Inflammatory macrophage treated with lipopolysaccharide for 4 hours (primary cell): ENCODE results near the gene TIMP3.

Source experiments
- DNase-seq: peaks from one replicate; pipeline ENCODE4 v3.0.0-alpha.2; 2020

The TIMP3 gene

DNA sequence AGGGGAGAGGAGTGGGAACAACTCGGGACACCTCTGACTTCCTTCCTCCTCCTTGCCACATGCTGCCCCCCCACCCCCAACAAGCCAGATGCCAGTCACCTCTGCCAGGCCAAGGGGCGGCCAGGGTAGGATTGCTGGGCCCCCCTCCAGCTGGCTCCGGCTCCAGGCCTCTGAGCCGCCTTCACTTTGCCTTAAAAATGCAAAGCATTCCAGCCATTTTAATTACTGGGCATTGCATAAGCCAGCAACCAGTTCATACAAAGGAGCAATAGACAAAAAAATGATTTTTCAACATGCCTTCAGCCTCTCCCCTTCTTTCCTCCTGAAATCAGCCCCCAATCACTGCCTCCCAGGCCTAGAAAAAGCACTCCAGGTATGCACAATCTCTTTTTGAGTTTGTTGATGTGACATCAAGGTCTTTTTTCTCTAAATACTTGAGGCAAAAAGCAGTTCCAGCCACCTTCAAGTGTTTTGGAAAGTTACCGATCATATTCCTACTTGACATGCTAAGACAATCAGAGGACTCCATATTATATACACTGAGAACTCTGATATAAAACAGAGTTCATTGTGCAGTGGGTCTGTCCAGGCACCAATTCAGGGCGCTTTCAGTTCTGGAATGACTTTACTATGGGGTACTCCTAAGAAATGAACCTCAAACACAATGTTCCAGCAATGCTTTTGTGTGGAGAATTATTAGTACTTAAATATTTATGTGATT is 12.4 kb upstream of the TIMP3 start:
- no peak for DNase-seq

DNA sequence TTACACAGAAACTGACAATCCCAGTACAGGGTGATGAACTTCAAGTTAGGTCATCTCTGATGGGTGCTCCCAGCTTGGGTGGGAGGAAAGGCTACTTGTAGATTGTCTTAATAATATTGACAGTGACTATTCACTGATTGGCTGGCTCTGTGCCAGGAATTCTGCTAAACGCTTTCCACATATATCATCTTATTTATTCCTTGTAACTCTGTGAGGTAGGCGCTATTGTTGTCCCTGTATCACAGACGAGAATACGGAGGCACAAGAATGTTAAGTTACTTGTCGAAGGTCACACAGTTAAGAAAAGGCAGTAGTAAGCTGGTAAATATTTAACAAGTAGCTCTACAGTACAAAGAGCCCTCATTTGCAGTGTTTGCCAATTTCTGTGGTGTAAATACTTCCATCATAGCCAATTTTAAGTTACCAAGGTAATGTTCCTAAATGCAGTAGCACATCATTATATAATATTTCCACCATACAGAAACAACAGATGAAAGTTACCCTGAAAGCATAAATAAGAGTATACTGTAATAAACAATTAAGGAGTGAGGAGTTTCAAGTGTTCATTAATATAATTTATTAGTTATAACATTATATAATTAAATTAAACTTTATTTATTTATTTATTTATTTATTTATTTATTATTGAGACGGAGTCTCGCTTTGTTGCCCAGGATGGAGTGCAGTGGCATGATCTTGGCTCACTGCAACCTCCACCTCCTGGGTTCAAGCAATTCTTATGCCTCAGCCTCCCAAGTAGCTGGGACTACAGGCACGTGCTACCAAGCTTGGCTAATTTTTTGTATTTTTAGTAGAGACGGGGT is 11.5 kb upstream of the TIMP3 start:
- no peak for DNase-seq

DNA sequence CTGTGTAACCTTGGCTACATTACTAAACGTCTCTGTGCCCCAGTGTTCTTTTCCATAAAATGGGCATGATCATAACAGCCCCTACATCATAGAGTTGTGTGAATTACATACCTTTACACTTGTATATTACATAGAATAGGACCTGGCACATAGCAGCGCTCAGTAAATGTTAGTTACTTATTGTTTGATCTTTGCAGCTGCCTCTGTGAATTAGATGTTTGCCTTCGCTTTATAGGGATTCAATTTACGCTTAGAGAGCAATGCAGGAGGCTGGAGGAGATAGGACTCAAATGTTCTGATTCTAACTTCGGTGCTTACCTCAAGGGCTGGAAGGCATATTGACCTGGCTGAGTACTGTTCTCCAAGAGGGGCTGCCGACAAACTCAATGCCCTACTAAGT is 10.4 kb upstream of the TIMP3 start:
- no peak for DNase-seq

DNA sequence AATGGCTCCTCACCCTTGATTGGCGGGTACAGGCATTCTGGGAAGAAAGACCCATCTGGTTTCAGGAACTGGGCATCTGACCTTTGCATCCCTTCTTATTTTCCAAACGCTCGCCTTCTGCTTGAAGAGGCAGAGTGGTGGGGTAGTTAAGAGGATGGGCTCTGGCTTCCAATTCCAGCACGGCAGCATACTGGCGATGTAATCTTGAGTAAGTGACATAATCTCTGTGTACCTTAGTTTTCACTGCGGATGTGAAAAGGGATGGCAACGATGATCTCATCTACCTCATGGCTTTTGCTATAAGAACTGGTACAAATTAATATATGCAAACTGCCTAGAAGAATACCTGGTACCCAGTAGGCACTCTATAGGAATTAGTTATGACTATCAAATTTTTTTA is 10.0 kb upstream of the TIMP3 start:
- no peak for DNase-seq

DNA sequence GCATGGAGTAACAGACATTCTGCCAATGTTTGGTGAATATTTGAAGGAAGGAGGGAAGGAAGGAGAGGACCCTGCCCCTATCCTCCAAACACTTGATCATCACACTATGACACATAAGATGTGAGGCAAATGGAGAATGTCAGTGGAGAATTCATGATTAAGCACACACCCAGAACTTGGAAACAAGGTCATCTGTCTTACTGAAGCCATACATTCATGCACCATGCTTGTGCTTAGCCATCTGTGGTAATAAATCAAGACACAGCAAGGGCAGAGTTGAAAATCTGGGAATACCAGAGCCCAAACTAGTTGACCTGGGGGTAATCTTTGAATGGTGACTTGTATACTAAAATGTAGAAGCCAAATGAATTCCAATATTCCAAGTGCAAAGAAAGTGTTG is 7.9 kb upstream of the TIMP3 start:
- DNase-seq, result no peak

DNA sequence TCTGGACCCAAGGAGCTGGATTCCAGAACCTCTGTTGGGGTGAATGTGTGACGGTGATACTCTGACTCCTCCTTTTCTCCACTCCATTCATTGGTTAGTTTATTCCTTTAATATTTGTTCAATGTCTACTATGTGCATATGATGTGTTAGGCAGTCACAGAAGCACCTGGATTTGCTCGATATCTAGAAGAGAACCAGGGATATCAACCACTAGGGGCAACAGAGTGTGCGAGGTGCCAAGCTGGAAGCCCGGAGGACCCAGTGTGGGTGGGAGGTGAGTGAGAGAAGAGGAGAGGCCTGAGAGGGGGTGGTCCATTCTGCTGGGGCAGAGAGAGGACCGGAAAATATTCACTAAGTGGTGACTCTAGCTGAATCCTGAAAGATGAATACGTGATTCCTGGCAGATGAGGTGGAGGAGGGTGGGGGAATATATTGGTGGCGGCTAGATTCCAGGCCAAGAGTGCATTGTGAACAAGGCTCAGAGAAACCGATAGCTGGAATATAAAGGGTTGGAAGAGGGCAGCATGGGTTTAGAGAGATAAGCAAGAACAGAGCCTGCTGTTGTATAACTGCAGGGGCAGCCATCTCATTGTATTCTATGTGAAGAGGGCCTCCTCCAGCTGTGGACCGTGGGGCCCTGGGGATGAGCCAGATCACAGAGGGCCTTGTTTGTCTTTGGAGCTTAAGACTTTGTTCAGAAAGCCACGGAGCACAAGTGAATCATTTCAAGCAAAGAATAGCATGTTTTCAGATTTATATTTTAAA is 6.9 kb upstream of the TIMP3 start:
- no peak for DNase-seq

DNA sequence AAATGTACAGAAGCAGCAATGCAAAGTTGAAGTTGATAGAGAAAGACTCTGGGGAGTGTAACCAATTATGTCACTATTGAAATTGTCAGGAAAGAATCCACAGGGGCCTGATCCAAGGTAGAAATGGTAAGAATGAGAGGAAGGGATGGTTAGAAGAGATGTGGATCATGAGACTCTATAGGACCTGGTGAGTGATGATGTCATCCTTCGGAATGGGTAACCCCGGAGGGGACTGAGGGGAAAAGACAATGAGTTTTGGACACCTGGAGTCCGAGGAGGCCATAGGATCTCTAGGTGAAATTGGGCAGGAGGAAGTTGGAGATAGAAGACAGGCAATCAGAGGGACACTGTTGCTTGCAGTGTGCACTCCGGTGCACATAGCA is 6.3 kb upstream of the TIMP3 start:
- no peak for DNase-seq

DNA sequence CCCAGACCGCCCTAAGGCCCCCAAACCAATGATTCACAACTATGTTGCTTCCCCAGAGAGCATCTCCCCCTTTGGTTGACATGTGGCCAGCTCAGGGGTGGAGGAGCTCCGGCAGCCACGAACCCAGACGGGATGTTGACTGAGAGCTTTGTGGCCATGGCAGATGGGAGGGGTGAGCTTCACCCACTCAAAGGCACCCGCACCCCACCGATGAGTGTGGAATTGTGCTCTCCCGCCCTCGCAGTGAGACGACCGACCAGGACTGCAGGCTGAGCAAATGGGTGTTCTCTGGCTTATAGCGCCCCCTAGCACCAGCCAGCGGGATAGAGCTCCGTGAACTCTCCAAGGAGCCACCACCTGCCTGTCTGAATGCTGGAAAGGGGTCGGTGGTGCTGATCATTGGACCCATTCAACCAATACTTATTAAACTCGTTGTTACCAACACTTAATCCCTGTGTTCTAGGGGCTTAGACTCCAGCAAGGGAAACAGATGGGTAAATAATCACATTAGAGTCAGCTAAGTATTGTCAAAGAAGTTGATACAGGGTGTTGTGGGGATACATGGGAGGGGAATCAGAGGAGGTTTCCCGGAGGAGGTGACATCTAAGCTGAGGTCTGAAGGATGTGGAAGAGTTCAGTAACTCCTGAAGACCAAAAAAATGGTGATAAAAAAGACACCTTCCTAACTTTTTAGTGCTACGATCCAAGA is 4.5 kb upstream of the TIMP3 start:
- DNase-seq, result peak; percentile 55

DNA sequence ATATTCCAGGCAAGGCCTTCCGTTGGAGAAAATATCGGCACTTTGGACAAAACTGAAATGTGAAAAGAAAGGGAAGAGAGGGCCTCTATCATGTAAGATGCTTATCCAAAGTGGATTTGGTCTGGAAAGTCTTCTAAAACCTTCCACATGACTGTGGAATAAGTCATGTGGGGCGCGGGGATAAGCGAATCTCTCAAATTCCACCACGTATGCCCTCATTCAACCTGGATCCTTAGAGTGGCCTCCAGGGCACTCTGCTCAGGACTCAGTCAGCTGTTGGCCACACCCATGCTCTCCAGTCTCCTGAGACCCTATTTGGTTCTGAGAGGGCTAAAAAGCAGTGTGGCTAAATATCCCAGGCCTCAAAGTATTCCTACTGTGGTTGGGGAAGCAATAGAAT is 2.0 kb upstream of the TIMP3 start:
- DNase-seq, result no peak

DNA sequence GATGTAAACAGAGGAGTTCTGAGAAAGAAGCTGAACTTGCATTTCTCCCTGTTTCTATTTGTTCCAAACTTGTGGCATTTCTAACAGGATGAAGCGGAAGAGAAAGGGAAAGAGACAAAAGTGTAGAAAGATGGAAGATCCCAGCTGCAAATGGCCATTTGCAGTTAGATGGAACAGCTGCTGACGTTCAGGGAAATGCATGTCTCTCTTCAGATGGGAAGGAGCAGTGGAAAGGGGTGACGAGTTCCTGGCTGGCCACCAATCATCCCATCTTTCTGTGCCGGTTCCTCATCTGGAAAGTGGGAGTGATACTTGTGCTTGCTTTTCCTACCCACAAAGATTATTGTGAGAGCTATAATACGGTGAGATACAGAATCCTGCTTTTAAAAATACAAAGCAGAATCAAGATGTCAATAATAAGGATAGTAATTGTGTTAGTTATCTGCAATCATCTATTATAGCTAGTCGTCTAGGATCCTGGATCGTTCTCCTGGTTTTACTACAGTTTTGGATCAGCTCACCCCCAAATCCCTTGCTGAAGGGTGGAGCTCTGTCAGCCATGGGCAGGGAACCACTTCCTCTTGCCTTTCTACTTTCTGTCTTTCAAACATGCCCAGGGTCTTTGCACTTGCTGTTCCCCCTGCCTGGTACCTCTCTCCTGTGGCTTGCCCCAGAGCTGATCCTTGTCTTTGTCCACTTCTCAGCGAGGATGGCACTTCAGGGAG is 1.2 kb upstream of the TIMP3 start:
- DNase-seq, result no peak

DNA sequence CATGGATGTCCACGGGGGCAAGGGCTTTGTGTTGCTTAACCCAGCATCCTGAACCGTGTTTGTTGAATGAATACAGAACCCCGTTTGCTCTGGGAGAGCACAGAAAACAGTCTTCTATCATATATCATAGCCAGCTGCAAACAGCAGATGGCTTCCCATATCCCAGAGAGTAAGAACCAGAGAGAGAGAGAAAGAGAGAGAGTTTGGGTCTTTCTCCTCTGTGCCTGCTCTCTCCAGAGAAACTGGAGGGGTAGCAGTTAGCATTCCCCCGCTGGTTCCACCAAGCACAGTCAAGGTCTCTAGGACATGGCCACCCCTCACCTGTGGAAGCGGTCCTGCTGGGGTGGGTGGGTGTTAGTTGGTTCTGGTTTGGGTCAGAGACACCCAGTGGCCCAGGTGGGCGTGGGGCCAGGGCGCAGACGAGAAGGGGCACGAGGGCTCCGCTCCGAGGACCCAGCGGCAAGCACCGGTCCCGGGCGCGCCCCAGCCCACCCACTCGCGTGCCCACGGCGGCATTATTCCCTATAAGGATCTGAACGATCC is 440 bp upstream of the TIMP3 start:
- no peak for DNase-seq

DNA sequence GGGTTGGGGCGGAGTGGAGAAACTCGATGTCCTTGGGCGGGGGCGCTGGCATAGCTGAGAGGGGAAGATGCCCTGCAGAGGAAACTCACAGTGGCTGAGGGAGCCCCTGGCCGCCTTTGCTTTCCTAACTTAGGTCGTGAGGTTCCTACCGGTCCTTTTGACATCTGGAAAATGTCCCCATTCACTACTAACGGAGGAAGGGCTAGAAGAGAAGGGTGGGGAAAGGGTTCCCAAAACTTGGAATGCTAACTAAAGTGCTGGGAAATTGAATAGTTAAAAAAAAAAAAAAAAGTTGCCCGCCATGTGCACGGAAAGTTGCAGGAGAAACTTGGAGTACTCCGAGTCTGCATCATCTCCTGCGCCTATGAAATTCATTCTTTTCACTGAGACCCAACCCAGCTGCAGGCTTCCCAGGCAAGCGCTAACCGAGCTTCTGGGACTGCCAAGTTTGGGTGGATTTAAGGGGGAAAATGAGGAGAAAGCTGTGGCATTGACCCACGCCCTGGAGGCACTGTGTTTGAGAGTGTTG is 796 bp downstream of the TIMP3 start:
- DNase-seq, result no peak

DNA sequence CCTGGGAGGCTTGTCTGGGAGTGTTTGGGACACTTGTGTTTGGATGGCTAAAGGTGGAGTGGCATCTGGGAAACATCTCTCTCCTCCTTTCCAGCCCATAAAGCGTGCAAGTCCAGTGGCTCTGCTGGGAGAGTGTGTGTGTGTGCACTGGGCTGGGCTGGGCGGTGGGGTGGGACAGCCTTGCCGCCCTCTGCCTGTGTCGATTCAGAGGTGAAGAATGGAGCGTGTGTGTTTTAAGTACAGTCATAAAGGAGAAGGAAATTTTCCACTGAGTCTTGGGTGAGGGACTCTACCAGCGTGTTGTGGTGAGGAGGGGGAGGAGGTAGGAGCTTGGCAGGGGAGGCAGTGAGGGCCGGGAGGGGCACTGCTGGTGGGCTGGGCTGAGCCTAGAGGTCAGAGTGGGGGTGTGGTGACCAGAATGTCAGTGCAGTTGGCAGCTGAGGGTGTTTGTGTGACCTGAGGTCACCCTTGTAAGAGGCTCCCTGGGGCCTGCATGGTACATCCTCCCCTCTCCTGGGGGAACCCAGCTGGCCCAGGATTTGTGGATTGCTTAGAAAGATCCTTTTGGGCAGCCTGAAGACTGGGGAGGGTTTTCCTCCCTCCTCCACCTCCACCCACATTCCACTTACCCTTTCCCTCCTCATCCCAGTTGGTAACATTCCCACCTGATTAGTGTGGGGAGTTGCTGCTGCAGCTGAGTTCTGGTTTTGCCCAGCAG is 1.7 kb downstream of the TIMP3 start:
- DNase-seq, result no peak

DNA sequence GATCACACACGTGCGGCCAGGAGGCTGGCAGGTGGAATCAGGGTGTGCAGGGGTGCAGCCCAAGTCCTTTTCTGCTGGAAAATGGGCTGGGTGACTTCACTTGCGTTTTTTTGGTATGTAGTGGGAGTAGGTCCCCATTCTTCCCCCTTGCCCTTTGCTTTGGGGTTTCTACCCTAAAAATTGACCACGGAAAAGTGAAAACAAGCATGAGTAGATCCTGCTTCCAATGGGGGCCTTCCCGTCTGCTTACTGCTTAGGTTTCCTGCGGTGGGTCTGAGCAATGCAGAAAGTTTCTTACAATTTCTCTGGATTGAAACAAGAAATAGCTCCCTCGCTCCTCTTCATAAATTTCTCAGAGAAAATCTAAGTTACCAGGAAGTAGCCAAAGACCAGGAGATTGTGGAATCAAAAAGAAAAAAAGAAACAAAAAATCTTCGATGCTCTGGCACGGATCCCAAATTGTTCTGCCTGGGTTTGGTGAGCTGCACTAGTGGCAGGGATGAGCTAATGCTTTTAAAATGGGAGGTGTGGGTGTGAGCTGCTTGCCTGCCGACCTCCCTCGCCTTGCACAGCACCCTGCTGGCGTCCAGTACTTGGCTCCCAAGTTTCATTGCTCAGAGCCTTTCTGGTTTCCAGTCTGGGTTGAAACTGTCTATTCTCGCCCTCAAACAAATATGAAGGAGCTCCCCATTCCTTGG is 2.4 kb downstream of the TIMP3 start:
- DNase-seq, result no peak

DNA sequence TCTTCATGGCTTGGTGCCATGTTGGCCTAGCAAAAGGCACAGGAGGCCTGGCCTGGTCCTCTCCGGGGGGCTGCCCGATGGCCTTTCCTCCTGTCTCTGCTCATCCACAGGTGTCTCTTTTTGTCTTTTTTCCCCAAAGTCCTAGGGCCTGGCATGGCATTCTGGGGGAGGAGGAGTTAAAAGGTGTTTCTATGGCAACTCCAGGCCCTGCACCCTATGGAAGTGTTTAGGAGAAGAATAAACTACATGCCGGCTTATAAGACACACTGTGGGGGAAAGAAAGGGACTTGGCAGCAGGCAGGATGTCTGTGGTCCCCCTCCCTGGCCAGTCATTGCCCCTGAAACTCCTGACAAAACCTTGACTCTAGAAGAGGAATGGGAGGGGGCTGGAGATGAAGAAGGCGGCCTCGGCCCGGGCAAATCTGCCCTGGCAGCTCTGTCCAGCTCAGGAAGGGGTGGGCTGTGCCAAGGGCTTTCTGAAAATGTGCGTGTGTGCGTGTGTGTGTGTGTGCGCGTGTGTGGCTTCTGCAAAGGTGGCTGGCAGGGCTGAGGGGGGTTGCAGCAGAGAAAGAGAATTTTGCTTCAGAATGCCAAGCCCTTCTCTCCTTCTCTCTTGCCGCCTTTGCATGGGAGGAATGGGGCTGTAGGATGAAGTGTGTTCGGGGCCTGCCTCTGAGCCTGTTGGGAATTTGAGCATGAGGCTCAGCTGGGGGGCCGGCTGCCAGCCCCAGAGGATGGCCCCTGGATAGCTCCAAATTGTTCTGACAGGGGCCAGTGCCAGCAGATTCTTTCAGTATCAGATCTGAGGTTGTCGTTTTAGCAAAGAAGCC is 3.2 kb downstream of the TIMP3 start:
- no peak for DNase-seq

DNA sequence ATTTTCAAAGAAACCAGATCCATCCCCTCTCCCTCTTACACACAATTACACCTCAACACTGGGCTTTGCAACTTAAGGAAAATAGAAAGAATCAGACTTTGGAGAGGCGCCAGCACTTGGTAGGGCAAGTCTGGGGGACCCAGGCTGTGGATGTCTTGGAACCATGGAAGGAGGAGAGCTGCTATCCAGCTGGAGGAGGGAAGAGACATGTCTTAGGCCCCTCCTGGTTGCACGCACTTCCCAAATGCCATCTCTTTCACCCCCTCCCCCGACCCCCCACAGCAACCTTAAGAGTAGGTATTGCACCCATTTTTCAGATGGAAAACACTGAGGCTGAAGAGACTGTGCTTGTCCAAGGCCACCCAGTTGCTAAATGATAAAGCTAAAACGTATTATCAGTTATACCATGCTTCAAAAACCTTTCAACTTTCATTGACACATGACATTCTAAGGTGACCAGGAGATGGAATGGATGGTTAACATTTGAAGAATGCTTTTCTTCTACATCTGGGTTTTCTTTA is 3.9 kb downstream of the TIMP3 start:
- DNase-seq, result no peak

DNA sequence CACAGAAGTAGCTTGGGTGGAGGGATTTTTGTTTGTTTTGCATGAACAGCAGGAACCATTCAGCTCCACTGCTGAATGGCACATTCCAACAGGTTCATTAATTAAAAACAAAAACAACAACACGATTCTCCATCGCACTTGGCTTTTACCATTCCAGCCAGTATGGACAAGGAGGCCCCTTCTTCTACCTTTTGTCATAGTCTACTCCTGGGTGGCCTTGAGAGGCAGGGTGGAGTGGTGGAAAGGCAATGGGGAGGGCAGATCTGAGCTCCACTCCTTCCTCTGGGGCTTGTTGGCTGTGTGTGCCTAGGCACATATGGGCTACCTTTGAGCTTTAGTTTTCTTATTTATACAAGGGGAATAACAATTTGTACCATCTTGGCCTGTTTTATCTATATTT is 4.8 kb downstream of the TIMP3 start:
- DNase-seq, result no peak

DNA sequence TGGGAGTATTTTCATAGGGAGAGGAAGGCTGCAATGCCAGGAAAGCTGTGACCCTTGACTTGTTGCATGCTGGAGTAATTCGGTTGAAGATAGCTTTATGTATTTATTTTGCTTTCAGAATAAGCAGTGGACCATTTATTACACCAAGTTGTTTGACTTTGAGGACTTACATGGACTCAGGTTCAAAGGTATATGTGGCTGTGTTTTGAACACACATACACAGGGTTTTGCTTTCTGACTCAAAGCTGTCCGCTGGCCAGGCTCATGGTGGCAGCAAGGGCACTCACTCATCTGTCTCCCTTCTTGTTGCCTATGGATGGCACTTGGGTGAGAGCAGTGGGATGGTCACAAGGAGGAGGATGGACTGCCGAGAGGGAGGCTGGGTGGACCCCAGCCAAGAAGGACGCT is 6.5 kb downstream of the TIMP3 start:
- no peak for DNase-seq

DNA sequence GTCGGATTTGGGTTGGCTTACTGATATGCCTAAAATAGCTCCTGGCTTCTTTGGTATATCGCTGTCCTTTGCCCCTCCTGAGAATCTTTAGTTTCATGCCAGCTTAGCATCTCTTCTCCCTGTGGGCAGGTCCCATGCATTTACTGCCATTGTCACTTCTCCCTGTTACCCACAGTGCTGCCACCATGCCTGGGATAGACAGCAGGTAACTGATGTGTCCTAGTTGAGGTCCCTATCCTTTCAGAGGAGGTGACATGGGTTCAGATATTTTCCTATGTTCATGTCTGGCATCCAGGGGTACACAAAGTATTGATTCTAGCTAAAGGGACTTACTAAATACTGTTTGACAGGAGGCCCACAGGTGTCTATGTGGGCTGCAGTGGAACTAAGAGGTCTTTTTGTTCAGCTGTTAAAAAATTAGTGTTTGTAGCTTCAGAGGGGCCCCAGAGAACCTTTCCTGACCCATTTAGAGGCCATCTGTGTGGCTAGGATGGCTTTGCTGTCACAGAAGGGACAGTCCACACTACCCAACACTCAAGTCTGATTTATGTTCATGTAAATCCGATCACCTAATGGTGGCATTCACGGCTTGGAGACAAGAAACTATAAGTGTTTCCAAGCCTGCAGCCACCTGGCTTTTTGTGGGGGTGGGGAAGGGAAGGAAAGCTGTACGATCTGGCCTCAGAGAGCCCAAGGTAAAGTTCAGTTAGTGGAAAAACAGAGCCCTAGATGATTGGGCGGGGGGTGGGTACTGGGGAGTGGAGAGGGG is 8.5 kb downstream of the TIMP3 start:
- DNase-seq, result no peak
